GM23338 (cell line): Measurements from ENCODE around the gene DNAH10. TPM values are rescaled to one million over a fixed set of nuclear protein-coding genes. Genes with fewer than 3 reads are reported as not detected.

Experiments used
- ATAC-seq: fragments of 200-7000 bp; cut with Tn5 transposase; 3 replicates; pipeline ENCODE4 v1.9.1; 2020
- DNase-seq: peaks from one replicate; pipeline ENCODE4 v3.0.0-alpha.2; 2015; ENCODE audit warnings: low spot score
- H2AFZ ChIP-seq: fragments of 200-600 bp; sonication (generic); 2 replicates; pipeline ENCODE4 v1.8.0; 2016; ENCODE audit warnings: antibody characterized with exemption, mild to moderate bottlenecking, moderate library complexity
- H3F3A ChIP-seq: fragments of 200-600 bp; sonication (generic); replicated peaks from 2 replicates; pipeline ENCODE4 v1.8.0; 2017; ENCODE audit warnings: antibody characterized with exemption, mixed run types, low read depth
- H3K27ac ChIP-seq: fragments of 200-600 bp; sonication (generic); 2 replicates; pipeline ENCODE4 v1.6.1; 2016; ENCODE audit warnings: low read depth
- H3K27me3 ChIP-seq: fragments of 200-600 bp; sonication (generic); 2 replicates; pipeline ENCODE4 v1.8.0; 2016; ENCODE audit warnings: mild to moderate bottlenecking, mixed run types, moderate library complexity; ENCODE audit not compliant: insufficient read depth
- H3K36me3 ChIP-seq: fragments of 200-600 bp; sonication (generic); 2 replicates; pipeline ENCODE4 v1.8.0; 2016; ENCODE audit warnings: mild to moderate bottlenecking; ENCODE audit not compliant: insufficient read depth
- H3K4me1 ChIP-seq: fragments of 200-600 bp; sonication (generic); 2 replicates; pipeline ENCODE4 v1.8.0; 2016; ENCODE audit warnings: mild to moderate bottlenecking, moderate library complexity; ENCODE audit not compliant: insufficient read depth
- H3K4me2 ChIP-seq: fragments of 200-600 bp; sonication (generic); 2 replicates; pipeline ENCODE4 v1.7.1; 2017; ENCODE audit warnings: mixed run types
- H3K4me3 ChIP-seq: fragments of 200-600 bp; sonication (generic); 2 replicates; pipeline ENCODE4 v1.6.1; 2016; ENCODE audit warnings: mixed run types
- H3K79me2 ChIP-seq: fragments of 200-600 bp; sonication (generic); replicated peaks from 2 replicates; pipeline ENCODE4 v1.8.0; 2017; ENCODE audit warnings: mild to moderate bottlenecking; ENCODE audit not compliant: insufficient read depth
- H3K9me2 ChIP-seq: fragments of 200-600 bp; sonication (generic); 2 replicates; pipeline ENCODE4 v1.8.0; 2017; ENCODE audit not compliant: insufficient read depth
- H4K20me1 ChIP-seq: fragments of 200-600 bp; sonication (generic); replicated peaks from 2 replicates; pipeline ENCODE4 v1.8.0; 2017; ENCODE audit warnings: mild to moderate bottlenecking; ENCODE audit not compliant: insufficient read depth
- H3K27ac Mint-ChIP-seq: 2 replicates; pipeline ENCODE4 v1.8.0; 2020; ENCODE audit warnings: inconsistent platforms, mild to moderate bottlenecking, moderate library complexity, mixed read lengths
- H3K27me3 Mint-ChIP-seq: 3 replicates; pipeline ENCODE4 v1.8.0; 2022; ENCODE audit warnings: low read depth, mild to moderate bottlenecking, moderate library complexity, mixed read lengths, inconsistent platforms; ENCODE audit not compliant: insufficient read depth, poor library complexity
- H3K36me3 Mint-ChIP-seq: 3 replicates; pipeline ENCODE4 v1.8.0; 2021; ENCODE audit warnings: low read depth, mild to moderate bottlenecking, inconsistent platforms, moderate library complexity, mixed read lengths
- H3K4me1 Mint-ChIP-seq: 3 replicates; pipeline ENCODE4 v1.8.0; 2020; ENCODE audit warnings: mild to moderate bottlenecking, inconsistent platforms, mixed read lengths
- H3K4me3 Mint-ChIP-seq: 3 replicates; pipeline ENCODE4 v1.8.0; 2021; ENCODE audit warnings: moderate library complexity, mild to moderate bottlenecking, inconsistent platforms, mixed read lengths
- H3K9me3 Mint-ChIP-seq: 3 replicates; pipeline ENCODE4 v1.8.0; 2020; ENCODE audit warnings: moderate library complexity, mild to moderate bottlenecking, inconsistent platforms, mixed read lengths
- CTCF ChIP-seq, 2 experiments: fragments of 200-600 bp in 1 of 2; sonication (generic) in 1 of 2; conservative IDR thresholded peaks; 2 replicates each; pipeline versions ENCODE4 v1.5.1 to v1.6.1; 2016 to 2017; ENCODE audit warnings: antibody characterized with exemption in 2 of 2, low read depth in 2 of 2, mild to moderate bottlenecking in 2 of 2, moderate library complexity in 1 of 2
- ETS1 ChIP-seq: IDR thresholded peaks from 2 replicates; pipeline ENCODE4 v1.6.1; 2016; ENCODE audit warnings: antibody characterized with exemption
- EZH2 ChIP-seq: fragments of 200-600 bp; sonication (generic); IDR thresholded peaks from one replicate; pipeline ENCODE4 v1.8.0; 2017; ENCODE audit warnings: antibody characterized with exemption, mild to moderate bottlenecking, low read depth; ENCODE audit not compliant: unreplicated experiment
- EZH2phosphoT487 ChIP-seq: fragments of 200-600 bp; sonication (generic); IDR thresholded peaks from one replicate; pipeline ENCODE4 v1.8.1; 2018; ENCODE audit warnings: antibody characterized with exemption; ENCODE audit not compliant: unreplicated experiment
- JUNB ChIP-seq: IDR thresholded peaks from one replicate; pipeline ENCODE4 v1.6.1; 2016; ENCODE audit warnings: antibody characterized with exemption; ENCODE audit not compliant: unreplicated experiment
- POLR2AphosphoS5 ChIP-seq: IDR thresholded peaks from 2 replicates; pipeline ENCODE4 v1.6.1; 2016; ENCODE audit warnings: antibody characterized with exemption, low read depth
- ZNF462 ChIP-seq: fragments of 250-450 bp; sonication (Bioruptor Pico); IDR thresholded peaks from 2 replicates; pipeline ENCODE4 v1.5.0; 2020; ENCODE audit warnings: mild to moderate bottlenecking, moderate library complexity
- polyA plus RNA-seq: library from polyadenylated mRNA; unstranded; fragments of >200 nt; fragmentation: Nextera tagmentation; extraction: Ambion mirVana; gene quantifications from 2 replicates; pipeline ENCODE4 v1.2.1, GENCODE V29; 2016
- total RNA-seq: library from RNA; depleted of rRNA; stranded (reverse); fragments of >200 nt; shearing (Covaris generic); gene quantifications from 2 replicates; pipeline ENCODE4 v1.2.3, GENCODE V29; 2014

Gene DNAH10
- total and polyA plus RNA-seq, 2 experiments from 2014 or later, result 0.03 TPM

- no peak for TF ChIP-seq POLR2AphosphoS5
- TF ChIP-seq ZNF462, result no peak
- no peak for TF ChIP-seq JUNB
These were observed 84.2 kb downstream of the DNAH10 start (continued) for GRCh38 chr12:123846340-123846739.

- Histone ChIP-seq H3F3A (no peaks in the 10 kb centered on the region), H3K36me3 (no peaks in the 10 kb centered on the region), H2AFZ (no peak overlapping the region), H4K20me1 (no peaks in the 10 kb centered on the region), H3K9me2 (no peaks in the 10 kb centered on the region), H3K27ac (no peak overlapping the region), H3K79me2 (no peaks in the 10 kb centered on the region), H3K4me2 (no peak overlapping the region), H3K4me1 (no peaks in the 10 kb centered on the region), H3K27me3 (no peaks in the 10 kb centered on the region), H3K4me3 (no peak overlapping the region)
- TF ChIP-seq JUNB, result no peak
- TF ChIP-seq EZH2phosphoT487, result no peak
- no peak for TF ChIP-seq CTCF (conservative IDR thresholded peaks at IDR 0.05; ENCODE audit: low read depth in 2 of 2)
- no peak for TF ChIP-seq ETS1
- no peak for TF ChIP-seq POLR2AphosphoS5
- TF ChIP-seq EZH2, result no peak
- ATAC-seq, result no peak
- Mint-ChIP-seq H3K9me3 (no peaks in the 10 kb centered on the region; the same call in 2 of the 3 replicates), H3K36me3 (no peaks in the 10 kb centered on the region), H3K4me1 (peaks cover 2% of the 10 kb centered on the region; the same call in 1 of the 3 replicates), H3K27ac (no peak overlapping the region), H3K4me3 (no peak overlapping the region), H3K27me3 (peaks cover 10% of the 10 kb centered on the region)
- DNase-seq, result no peak
These were observed 84.9 kb downstream of the DNAH10 start for GRCh38 chr12:123847019-123847418.
